SK-N-SH (cell line): ENCODE measurements around the gene KLK2. TPM values are rescaled to one million over a fixed set of nuclear protein-coding genes. Genes with fewer than 3 reads are reported as not detected.

Experiments
- CTCF ChIA-PET: fragments of 300-600, 350-600 bp; formaldehyde crosslinking; extraction: SDS; loops from one replicate; lab custom pipeline; 2021; lab: Yijun Ruan, JAX
- POLR2A ChIA-PET: fragments of 350-600 bp; sonication (Branson Sonifier 250); formaldehyde crosslinking; extraction: SDS; loops from one replicate; lab custom pipeline; 2020; ENCODE audit warnings: antibody characterized with exemption, inconsistent platforms; lab: Yijun Ruan, JAX
- DNase-seq: peaks from one replicate; pipeline ENCODE4 v3.0.0; 2012
- H2AFZ ChIP-seq: fragments of 200-600 bp; sonication (generic); 2 replicates; pipeline ENCODE4 v1.8.1; 2016; ENCODE audit warnings: antibody characterized with exemption, mild to moderate bottlenecking, low read depth
- H3F3A ChIP-seq: fragments of 200-600 bp; sonication (generic); replicated peaks from 2 replicates; pipeline ENCODE3; 2016; ENCODE audit warnings: antibody characterized with exemption, mild to moderate bottlenecking; ENCODE audit not compliant: insufficient read depth
- H3K27ac ChIP-seq, 2 experiments: fragments of 200-500 bp in 1 of 2; fragments of 200-600 bp in 1 of 2; sonication (Bioruptor generic) in 1 of 2; sonication (generic), shearing (Covaris generic) in 1 of 2; 2 replicates each; pipeline versions ENCODE4 v1.5.1 to v1.6.1; 2014 to 2016; ENCODE audit warnings: low read depth in 2 of 2, inconsistent platforms in 1 of 2, low read length in 1 of 2, mild to moderate bottlenecking in 1 of 2, mixed read lengths in 1 of 2
- H3K27me3 ChIP-seq: fragments of 200-600 bp; sonication (generic), shearing (Covaris generic); 2 replicates; pipeline ENCODE4 v1.6.1; 2016; ENCODE audit warnings: mixed run types; ENCODE audit not compliant: insufficient read depth
- H3K36me3 ChIP-seq, 2 experiments: fragments of 200-500 bp in 1 of 2; fragments of 200-600 bp in 1 of 2; sonication (Bioruptor generic) in 1 of 2; sonication (generic) in 1 of 2; replicated peaks in 1 of 2; 2 replicates each; pipeline versions ENCODE3 to v1.5.1; 2014 to 2016; ENCODE audit warnings: low read length in 1 of 2, mild to moderate bottlenecking in 1 of 2; ENCODE audit not compliant: insufficient read depth in 2 of 2, control insufficient read depth in 1 of 2
- H3K4me1 ChIP-seq, 2 experiments: fragments of 200-500 bp in 1 of 2; fragments of 200-600 bp in 1 of 2; sonication (Bioruptor generic) in 1 of 2; sonication (generic), shearing (Covaris generic) in 1 of 2; 2 replicates each; pipeline versions ENCODE4 v1.5.1 to v1.6.1; 2014 to 2016; ENCODE audit warnings: low read depth in 1 of 2, low read length in 1 of 2, mixed run types in 1 of 2; ENCODE audit not compliant: insufficient read depth in 2 of 2, control insufficient read depth in 1 of 2
- H3K4me2 ChIP-seq: fragments of 200-600 bp; sonication (generic), shearing (Covaris generic); 2 replicates; pipeline ENCODE4 v1.6.1; 2017; ENCODE audit warnings: mixed run types
- H3K4me3 ChIP-seq, 2 experiments: fragments of 200-500 bp in 1 of 2; fragments of 200-600 bp in 1 of 2; sonication (Bioruptor generic) in 1 of 2; sonication (generic), shearing (Covaris generic) in 1 of 2; 2 replicates each; pipeline versions ENCODE4 v1.5.1 to v1.8.1; 2014 to 2016; ENCODE audit warnings: low read depth in 2 of 2, inconsistent platforms in 1 of 2, low read length in 1 of 2, mild to moderate bottlenecking in 1 of 2, mixed read lengths in 1 of 2, moderate library complexity in 1 of 2
- H3K79me2 ChIP-seq: fragments of 200-600 bp; sonication (generic); 2 replicates; pipeline ENCODE4 v1.8.1; 2017; ENCODE audit warnings: mild to moderate bottlenecking; ENCODE audit not compliant: insufficient read depth
- H3K9ac ChIP-seq: fragments of 200-600 bp; sonication (generic); 2 replicates; pipeline ENCODE4 v1.6.1; 2017; ENCODE audit warnings: mixed run types
- H3K9me2 ChIP-seq: fragments of 200-600 bp; sonication (generic); 2 replicates; pipeline ENCODE4 v1.6.1; 2017; ENCODE audit warnings: mixed run types
- H3K9me3 ChIP-seq: fragments of 200-600 bp; sonication (generic); 2 replicates; pipeline ENCODE4 v1.6.1; 2017; ENCODE audit warnings: mixed run types, mild to moderate bottlenecking, moderate library complexity
- H4K20me1 ChIP-seq: fragments of 200-600 bp; sonication (generic); 2 replicates; pipeline ENCODE4 v1.6.1; 2017; ENCODE audit warnings: mild to moderate bottlenecking, mixed run types; ENCODE audit not compliant: insufficient read depth
- ELF1 ChIP-seq: IDR thresholded peaks from 2 replicates; pipeline ENCODE4 v1.4.0; 2012
- EP300 ChIP-seq, 2 experiments: IDR thresholded peaks; 2 replicates each; pipeline versions ENCODE4 v1.4.0 to v1.6.1; 2012; ENCODE audit warnings: borderline replicate concordance in 1 of 2, low read depth in 1 of 2, low read length in 1 of 2
- FOXJ3 ChIP-seq: sonication (generic); formaldehyde crosslinking; IDR thresholded peaks from 2 replicates; pipeline ENCODE4 v1.5.1; 2020; ENCODE audit warnings: mild to moderate bottlenecking, missing genetic modification reagents
- FOXM1 ChIP-seq: IDR thresholded peaks from 2 replicates; pipeline ENCODE4 v1.4.0; 2012; ENCODE audit warnings: low read depth, mild to moderate bottlenecking
- GABPA ChIP-seq: IDR thresholded peaks from 2 replicates; pipeline ENCODE4 v1.4.0; 2012; ENCODE audit warnings: low read depth, mild to moderate bottlenecking
- GATA2 ChIP-seq: sonication (generic); formaldehyde crosslinking; IDR thresholded peaks from 2 replicates; pipeline ENCODE4 v1.5.0; 2020; ENCODE audit warnings: mild to moderate bottlenecking, missing genetic modification reagents
- JUND ChIP-seq: IDR thresholded peaks from 2 replicates; pipeline ENCODE4 v1.4.0; 2012
- MXI1 ChIP-seq: IDR thresholded peaks from 2 replicates; pipeline ENCODE4 v1.6.1; 2012; ENCODE audit warnings: mild to moderate bottlenecking, low read depth, low read length, improper control_type of control experiment
- NFIC ChIP-seq: IDR thresholded peaks from 2 replicates; pipeline ENCODE4 v1.4.0; 2012; ENCODE audit warnings: borderline replicate concordance
- NRF1 ChIP-seq: IDR thresholded peaks from 2 replicates; pipeline ENCODE4 v1.6.1; 2012; ENCODE audit warnings: low read depth, mild to moderate bottlenecking, low read length
- POLR2AphosphoS5 ChIP-seq: IDR thresholded peaks from 2 replicates; pipeline ENCODE4 v1.6.1; 2012; ENCODE audit warnings: low read depth, low read length
- RCOR1 ChIP-seq: fragments of 150-350 bp; IDR thresholded peaks from 2 replicates; pipeline ENCODE4 v1.6.1; 2017; ENCODE audit warnings: antibody characterized with exemption, low read length
- RXRA ChIP-seq: IDR thresholded peaks from 2 replicates; pipeline ENCODE4 v1.4.0; 2012; ENCODE audit warnings: low read depth, mild to moderate bottlenecking, borderline replicate concordance
- SIN3A ChIP-seq: IDR thresholded peaks from 2 replicates; pipeline ENCODE4 v1.6.1; 2012; ENCODE audit warnings: low read depth, mild to moderate bottlenecking, low read length, moderate library complexity, borderline replicate concordance
- TAF1 ChIP-seq: IDR thresholded peaks from 2 replicates; pipeline ENCODE4 v1.6.1; 2012; ENCODE audit warnings: low read depth, mild to moderate bottlenecking, low read length, moderate library complexity, borderline replicate concordance
- WGBS: methylation state at CpG from one replicate; pipeline ENCODE4 v1.1.6; 2017; ENCODE audit warnings: low lambda C conversion rate; 5-methylcytosine and 5-hydroxymethylcytosine counted together
- polyA plus RNA-seq, 3 experiments: library from polyadenylated mRNA; depleted of rRNA; stranded (reverse); fragments of >200 nt; gene quantifications; 2 replicates each; pipeline ENCODE4 v1.2.3, GENCODE V29; 2012
- TF ChIP-seq, protein P1 (sequence below): fragments of 200-600 bp; sonication (generic); IDR thresholded peaks from 2 replicates; pipeline ENCODE4 v1.6.1; 2017; ENCODE audit warnings: antibody characterized with exemption, mild to moderate bottlenecking, moderate library complexity
- TF ChIP-seq, protein P2 (sequence below): IDR thresholded peaks from 2 replicates; pipeline ENCODE4 v1.4.0; 2012; ENCODE audit warnings: low read depth
- TF ChIP-seq, protein P3 (sequence below): fragments of 150-350 bp; IDR thresholded peaks from 2 replicates; pipeline ENCODE4 v1.6.1; 2017; ENCODE audit warnings: antibody characterized with exemption, low read length, low read depth, borderline replicate concordance
- TF ChIP-seq, protein P4 (sequence below): IDR thresholded peaks from 2 replicates; pipeline ENCODE4 v1.4.0; 2012; ENCODE audit warnings: low read depth, borderline replicate concordance

KLK2 gene
- polyA plus RNA-seq, 1 of the 3 experiments (the other 2 are of a cell fraction), result 0.15 TPM

DNA sequence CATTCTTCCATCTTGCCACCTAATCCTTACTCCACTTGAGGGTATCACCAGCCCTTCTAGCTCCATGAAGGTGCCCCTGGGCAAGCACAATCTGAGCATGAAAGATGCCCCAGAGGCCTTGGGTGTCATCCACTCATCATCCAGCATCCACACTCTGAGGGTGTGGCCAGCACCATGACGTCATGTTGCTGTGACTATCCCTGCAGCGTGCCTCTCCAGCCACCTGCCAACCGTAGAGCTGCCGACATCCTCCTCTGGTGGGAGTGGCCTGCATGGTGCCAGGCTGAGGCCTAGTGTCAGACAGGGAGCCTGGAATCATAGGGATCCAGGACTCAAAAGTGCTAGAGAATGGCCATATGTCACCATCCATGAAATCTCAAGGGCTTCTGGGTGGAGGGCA, 21.6 kb upstream of the KLK2 start:
- WGBS, result 35% methylated on average over 4 of the region's 4 CpGs
- Histone ChIP-seq H3K9ac (no peak overlapping the region), H3K9me3 (no peaks in the 10 kb centered on the region), H3K27me3 (peaks cover 41% of the 10 kb centered on the region), H3K4me2 (no peak overlapping the region), H3K9me2 (no peaks in the 10 kb centered on the region), H3K36me3 (no peaks in the 10 kb centered on the region), H4K20me1 (no peaks in the 10 kb centered on the region), H3K79me2 (no peaks in the 10 kb centered on the region), H3K27ac (no peak overlapping the region), H2AFZ (no peak overlapping the region), H3K4me1 (no peaks in the 10 kb centered on the region), H3K4me3 (no peak overlapping the region), H3F3A (no peaks in the 10 kb centered on the region)
- no peak for DNase-seq
- ChIA-PET CTCF (no interaction called here), POLR2A (no interaction called here)
- TF ChIP-seq NFIC (no peak), NRF1 (no peak), POLR2AphosphoS5 (no peak), RXRA (no peak), GABPA (no peak), EP300 (IDR thresholded peaks at IDR 0.05; ENCODE audit: borderline replicate concordance in 1 of 2, low read depth in 1 of 2, low read length in 1 of 2) (no peak), GATA2 (CRISPR knock-in tag) (no peak)
- TF ChIP-seq, protein P1, sequence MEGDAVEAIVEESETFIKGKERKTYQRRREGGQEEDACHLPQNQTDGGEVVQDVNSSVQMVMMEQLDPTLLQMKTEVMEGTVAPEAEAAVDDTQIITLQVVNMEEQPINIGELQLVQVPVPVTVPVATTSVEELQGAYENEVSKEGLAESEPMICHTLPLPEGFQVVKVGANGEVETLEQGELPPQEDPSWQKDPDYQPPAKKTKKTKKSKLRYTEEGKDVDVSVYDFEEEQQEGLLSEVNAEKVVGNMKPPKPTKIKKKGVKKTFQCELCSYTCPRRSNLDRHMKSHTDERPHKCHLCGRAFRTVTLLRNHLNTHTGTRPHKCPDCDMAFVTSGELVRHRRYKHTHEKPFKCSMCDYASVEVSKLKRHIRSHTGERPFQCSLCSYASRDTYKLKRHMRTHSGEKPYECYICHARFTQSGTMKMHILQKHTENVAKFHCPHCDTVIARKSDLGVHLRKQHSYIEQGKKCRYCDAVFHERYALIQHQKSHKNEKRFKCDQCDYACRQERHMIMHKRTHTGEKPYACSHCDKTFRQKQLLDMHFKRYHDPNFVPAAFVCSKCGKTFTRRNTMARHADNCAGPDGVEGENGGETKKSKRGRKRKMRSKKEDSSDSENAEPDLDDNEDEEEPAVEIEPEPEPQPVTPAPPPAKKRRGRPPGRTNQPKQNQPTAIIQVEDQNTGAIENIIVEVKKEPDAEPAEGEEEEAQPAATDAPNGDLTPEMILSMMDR, result no peak
- TF ChIP-seq, protein P2, sequence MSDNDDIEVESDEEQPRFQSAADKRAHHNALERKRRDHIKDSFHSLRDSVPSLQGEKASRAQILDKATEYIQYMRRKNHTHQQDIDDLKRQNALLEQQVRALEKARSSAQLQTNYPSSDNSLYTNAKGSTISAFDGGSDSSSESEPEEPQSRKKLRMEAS, result no peak
- TF ChIP-seq, protein P3, sequence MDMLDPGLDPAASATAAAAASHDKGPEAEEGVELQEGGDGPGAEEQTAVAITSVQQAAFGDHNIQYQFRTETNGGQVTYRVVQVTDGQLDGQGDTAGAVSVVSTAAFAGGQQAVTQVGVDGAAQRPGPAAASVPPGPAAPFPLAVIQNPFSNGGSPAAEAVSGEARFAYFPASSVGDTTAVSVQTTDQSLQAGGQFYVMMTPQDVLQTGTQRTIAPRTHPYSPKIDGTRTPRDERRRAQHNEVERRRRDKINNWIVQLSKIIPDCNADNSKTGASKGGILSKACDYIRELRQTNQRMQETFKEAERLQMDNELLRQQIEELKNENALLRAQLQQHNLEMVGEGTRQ, result no peak

DNA sequence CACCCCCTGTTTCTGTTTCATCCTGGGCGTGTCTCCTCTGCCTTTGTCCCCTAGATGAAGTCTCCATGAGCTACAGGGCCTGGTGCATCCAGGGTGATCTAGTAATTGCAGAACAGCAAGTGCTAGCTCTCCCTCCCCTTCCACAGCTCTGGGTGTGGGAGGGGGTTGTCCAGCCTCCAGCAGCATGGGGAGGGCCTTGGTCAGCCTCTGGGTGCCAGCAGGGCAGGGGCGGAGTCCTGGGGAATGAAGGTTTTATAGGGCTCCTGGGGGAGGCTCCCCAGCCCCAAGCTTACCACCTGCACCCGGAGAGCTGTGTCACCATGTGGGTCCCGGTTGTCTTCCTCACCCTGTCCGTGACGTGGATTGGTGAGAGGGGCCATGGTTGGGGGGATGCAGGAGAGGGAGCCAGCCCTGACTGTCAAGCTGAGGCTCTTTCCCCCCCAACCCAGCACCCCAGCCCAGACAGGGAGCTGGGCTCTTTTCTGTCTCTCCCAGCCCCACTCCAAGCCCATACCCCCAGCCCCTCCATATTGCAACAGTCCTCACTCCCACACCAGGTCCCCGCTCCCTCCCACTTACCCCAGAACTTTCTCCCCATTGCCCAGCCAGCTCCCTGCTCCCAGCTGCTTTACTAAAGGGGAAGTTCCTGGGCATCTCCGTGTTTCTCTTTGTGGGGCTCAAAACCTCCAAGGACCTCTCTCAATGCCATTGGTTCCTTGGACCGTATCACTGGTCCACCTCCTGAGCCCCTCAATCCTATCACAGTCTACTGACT, 18.4 kb upstream of the KLK2 start, which contains the start of gene KLK3:
Gene KLK3 (plus strand): TSS at position 280 of the 775 bp plus-strand sequence. CDS start 41 bp downstream, at position 321.
- no peaks in the 10 kb centered on the region for H4K20me1 ChIP-seq
- no peak within 1 kb of the TSS for H3K4me3 ChIP-seq
- no peaks in the 10 kb centered on the region for H3F3A ChIP-seq
- DNase-seq, result no peak
- H3K9ac ChIP-seq, result no peak within 1 kb of the TSS
- ChIA-PET POLR2A (no interaction called here), CTCF (interaction anchor here (0.6 kb wide), 1 partner anchor 593 kb away, joined by 3 read pairs; no protein-coding TSS in a partner anchor)
- 2% methylated on average over 5 of the region's 9 CpGs for WGBS
- H3K4me2 ChIP-seq, result no peak within 1 kb of the TSS
- no peaks in the 10 kb centered on the region for H3K79me2 ChIP-seq
- no peaks in the 10 kb centered on the region for H3K9me2 ChIP-seq
- peaks cover 37% of the 10 kb centered on the region for H3K27me3 ChIP-seq
- H2AFZ ChIP-seq, result no peak within 1 kb of the TSS
- no peaks in the 10 kb centered on the region for H3K36me3 ChIP-seq
- H3K9me3 ChIP-seq, result no peaks in the 10 kb centered on the region
- H3K4me1 ChIP-seq, result no peaks in the 10 kb centered on the region
- no peak within 1 kb of the TSS for H3K27ac ChIP-seq
- TF ChIP-seq FOXJ3 (CRISPR knock-in tag), result no peak
- TF ChIP-seq GABPA, result no peak
- TF ChIP-seq ELF1, result no peak
- TF ChIP-seq, protein P4, sequence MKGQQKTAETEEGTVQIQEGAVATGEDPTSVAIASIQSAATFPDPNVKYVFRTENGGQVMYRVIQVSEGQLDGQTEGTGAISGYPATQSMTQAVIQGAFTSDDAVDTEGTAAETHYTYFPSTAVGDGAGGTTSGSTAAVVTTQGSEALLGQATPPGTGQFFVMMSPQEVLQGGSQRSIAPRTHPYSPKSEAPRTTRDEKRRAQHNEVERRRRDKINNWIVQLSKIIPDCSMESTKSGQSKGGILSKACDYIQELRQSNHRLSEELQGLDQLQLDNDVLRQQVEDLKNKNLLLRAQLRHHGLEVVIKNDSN, result no peak
- TF ChIP-seq, protein P1, result no peak
- TF ChIP-seq JUND, result no peak
- TF ChIP-seq, protein P3, result no peak
- TF ChIP-seq RCOR1, result no peak
- TF ChIP-seq SIN3A, result no peak
- TF ChIP-seq MXI1, result no peak
- TF ChIP-seq, protein P2, result no peak
- no peak for TF ChIP-seq POLR2AphosphoS5
- TF ChIP-seq FOXM1, result no peak
- TF ChIP-seq TAF1, result no peak
